Iris pigment epithelial cell (primary cell): Measurements from ENCODE around the gene SASH1.
A peak's percentile ranks its signal among the peaks of the same experiment; 100 is the strongest.

Experiments used
- DNase-seq: peaks from one replicate; pipeline ENCODE4 v3.0.0-alpha.2; 2011; ENCODE audit warnings: low read depth

Gene SASH1

DNA sequence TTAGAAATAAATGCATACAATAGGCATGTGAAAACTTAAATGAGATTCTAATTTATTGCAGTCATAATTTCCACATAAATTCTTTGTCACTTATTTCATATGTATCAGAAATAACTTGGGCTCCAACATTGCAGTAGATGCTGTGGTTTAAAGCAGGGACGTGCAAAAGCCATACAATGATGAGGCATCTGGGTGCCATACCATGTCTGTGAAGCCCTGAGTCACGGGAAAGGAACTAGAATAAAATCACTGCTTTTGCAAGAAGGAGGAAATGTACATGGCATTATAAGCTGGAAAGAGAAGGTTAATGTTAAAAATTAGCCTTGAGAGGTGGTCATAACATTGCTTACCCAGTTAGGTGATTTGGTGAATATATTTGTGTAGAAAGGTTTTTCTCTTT, 180.4 kb downstream of the SASH1 start:
- peak; percentile 89 for DNase-seq

GRCh38 chr6:148523551-148523950, 180.9 kb downstream of the SASH1 start:
- no peak for DNase-seq

DNA sequence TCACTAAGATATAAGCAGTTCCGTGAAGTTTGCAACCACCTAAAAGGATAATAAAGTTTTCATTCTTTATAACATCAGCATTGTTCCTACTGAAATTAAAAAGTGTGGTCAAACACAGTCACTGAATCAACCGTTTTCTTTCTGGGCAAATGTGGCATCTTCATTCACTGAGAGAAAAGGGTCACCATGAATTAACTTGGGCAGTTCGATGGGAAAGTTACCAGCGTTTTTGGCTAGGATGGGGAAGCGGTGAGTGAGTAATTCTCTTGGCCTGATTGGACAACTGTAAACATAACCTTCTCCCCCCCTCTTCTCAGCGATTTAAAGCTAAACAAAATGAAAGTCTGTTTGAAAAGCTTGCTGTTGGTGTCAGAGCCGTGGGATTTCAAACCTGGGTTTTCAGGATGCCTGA, 181.8 kb downstream of the SASH1 start:
- DNase-seq: peak; percentile 88

DNA sequence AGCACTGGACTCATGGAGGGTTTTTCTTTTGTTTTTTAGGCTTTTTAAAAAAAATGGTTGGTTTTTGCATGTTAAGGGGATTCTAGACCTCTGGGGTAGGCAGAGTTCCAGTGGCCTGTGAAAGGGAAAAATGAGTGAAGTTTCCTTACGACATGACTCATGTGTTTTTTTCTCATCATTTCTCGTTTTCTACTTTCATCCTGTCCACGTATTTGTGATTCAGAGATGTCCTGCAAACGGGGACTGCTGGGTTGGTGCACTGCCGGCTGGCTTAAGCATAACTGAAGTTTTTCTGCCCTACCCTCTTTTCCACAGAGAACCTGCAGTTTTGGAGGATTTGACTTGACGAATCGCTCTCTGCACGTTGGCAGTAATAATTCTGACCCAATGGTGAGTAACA, 182.3 kb downstream of the SASH1 start:
- DNase-seq: peak; percentile 91

- DNase-seq: peak; percentile 93
Measured at GRCh38 chr6:148525453-148525852, 182.8 kb downstream of the SASH1 start.

DNA sequence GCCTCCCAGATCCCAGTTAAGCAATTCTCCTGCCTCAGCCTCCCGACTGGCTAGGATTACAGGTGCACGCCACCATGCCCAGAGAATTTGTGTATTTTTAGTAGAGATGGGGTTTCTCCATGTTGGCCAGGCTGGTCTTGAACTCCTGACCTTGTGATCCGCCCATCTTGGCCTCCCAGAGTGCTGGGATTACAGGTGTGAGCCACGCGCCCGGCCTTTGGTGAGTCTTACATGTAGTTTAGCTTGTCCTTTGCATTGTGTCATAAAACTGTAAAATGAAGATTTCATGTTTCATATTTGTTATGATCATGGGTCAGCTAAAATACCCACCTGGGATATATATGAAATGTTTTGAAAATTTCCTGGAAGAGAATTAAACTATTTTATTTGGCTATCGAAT, 183.5 kb downstream of the SASH1 start:
- DNase-seq: no peak

DNA sequence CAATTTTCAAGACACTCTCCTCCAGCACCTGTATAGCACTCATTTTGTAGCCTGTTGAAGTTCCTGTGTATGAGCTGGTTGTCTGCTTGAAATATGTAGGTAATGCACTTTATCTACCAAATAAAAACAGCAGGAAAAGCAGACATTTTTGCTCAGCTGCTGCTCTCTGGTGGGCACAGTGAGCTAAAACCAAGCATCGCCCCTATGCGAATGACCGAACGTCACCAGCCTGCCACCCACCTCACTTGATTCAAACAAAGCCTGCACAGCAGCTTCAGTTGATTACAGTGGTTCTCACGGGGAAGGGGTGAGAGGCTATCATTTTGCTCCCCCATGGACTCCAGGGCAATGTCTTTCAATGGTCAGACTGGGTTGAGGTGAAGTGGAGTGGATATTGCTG, 185.7 kb downstream of the SASH1 start:
- DNase-seq: no peak

DNA sequence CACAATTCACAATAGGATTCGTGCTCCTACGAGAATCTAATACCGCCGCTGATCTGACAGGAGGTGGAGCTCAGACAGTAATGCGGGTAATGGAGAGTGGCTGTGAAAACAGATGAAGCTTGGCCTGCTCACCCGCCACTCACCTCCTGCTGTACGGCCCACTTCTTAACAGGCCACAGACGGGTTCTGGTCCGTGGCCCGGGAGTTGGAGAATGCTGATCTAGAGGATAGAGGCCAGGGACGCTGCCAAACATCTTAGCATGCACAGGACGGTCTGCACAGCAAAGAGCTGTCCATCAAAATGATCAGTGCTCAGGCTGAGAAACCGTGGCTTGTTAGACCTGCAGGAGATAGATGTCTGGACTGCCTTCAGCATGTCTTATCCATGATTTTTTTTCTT, 186.4 kb downstream of the SASH1 start:
- no peak for DNase-seq

- DNase-seq: peak; percentile 87
Measured at GRCh38 chr6:148530394-148530953, 187.8 kb downstream of the SASH1 start.

DNA sequence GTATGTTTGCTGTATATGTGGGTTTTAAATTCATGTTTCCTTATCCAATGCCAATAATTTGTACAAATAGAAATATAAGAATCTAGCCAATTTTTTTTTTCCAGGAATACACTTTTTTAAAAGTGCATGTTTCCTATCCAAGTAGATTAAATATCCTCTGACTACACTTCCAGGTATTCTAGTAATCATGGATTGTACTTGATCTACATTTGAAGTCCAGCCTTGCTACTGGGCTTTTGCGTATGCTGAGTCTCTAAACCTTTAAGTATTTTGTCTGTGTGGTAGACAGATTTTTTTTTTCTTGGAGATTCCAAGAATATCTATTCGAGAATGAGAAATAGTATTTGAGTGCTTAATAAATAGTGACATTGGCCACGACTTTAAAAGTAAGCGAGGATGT, 188.3 kb downstream of the SASH1 start:
- peak; percentile 27 for DNase-seq

DNA sequence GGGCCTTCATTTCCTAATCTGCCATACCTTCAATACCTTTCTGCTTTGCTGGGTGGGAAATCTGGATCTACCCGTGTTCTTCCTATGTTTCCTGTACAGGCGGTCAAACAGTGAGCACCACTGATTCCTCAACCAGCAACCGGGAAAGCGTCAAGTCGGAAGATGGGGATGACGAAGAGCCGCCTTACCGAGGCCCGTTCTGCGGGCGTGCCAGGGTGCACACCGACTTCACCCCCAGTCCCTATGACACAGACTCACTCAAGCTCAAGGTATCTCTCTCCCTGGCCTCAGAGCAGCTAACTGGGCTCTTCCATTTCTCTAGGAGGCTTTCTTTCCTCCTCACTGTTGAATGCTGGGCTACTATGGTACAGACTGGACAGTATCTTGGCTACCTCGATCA, 190.1 kb downstream of the SASH1 start:
- no peak for DNase-seq

- DNase-seq: no peak
Measured at GRCh38 chr6:148533309-148534107, 190.9 kb downstream of the SASH1 start.

GRCh38 chr6:148534871-148535270, 192.2 kb downstream of the SASH1 start:
- no peak for DNase-seq

DNA sequence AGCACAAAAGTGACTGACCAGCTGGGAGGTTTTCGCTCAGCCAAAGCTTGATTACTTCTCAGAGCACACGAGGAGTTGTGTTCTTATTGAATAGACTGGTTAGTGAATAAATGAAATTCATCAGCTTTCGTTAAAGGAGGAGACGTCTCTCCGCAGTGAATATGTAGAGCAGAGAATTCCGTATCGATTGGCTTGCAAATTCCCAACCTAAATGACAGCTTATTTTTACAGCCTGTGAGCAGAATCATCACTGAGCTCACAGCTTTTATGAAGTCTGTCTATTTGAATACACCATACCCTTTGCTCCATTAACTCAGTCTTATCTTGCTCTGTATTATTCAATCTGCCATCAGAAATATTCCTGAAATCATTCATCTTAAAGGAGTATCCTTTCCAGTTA, 192.7 kb downstream of the SASH1 start:
- DNase-seq: no peak

GRCh38 chr6:148535976-148536375, 193.3 kb downstream of the SASH1 start:
- no peak for DNase-seq

DNA sequence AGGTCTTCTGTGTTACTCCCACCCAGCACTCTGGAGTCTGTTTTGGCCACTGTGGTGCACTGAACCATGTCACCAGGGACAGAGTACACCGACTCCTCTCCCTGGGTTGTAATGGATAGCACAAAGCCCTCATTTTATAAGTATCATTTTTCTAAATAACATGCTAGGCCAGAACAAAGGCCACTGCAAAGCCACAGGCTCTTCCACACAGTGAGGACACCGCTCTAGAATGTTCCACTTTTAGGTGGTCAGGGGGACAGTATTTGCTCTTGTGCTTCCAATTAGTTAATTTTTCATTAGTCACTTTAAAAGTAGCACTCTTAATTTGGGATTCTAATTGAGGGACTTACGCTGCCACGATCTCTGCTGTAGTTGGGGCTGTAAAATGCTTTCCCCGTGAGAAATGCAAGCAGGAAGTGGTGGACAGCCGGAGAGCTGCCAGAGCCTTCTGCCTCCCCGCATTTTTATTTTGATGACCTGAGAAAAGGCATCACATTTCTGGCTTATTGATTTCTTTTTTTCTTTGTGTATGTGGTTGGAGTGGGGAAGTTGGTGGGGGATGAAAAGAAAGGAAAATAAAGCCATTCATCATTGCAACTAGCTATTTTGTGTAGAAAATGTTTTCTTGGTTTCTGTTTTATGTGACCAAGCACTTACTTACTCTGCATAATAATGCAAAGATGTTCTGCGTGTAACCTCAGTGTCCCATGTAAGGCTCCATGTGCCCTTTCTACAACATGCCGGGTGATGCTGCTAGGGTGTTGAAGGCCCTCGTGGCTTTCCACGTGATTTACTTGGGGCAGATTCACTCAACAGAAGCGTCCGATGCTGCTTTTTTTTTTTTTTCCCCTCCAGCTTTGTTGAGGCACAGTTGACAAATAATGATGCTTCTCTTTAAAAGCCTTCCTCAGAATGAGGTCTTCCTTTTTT, 195.9 kb downstream of the SASH1 start:
- peak; percentile 77 for DNase-seq

DNA sequence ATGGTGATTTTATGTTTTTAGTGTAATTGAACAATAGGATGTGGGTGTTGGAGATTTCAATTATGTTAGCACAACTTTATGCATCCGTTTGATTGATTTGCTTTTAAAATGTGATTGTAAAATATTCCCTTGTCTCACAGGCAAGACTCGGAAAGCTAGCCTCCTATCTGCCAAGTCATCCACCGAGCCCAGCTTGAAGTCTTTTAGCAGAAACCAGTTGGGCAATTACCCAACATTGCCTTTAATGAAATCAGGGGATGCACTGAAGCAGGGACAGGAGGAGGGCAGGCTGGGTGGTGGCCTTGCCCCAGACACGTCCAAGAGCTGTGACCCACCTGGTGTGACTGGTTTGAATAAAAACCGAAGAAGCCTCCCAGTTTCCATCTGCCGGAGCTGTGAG, 200.9 kb downstream of the SASH1 start:
- DNase-seq: no peak

- DNase-seq: no peak
Measured at GRCh38 chr6:148544421-148544820, 201.8 kb downstream of the SASH1 start.

GRCh38 chr6:148545901-148546300, 203.3 kb downstream of the SASH1 start:
- DNase-seq: no peak

- no peak for DNase-seq
Measured at GRCh38 chr6:148547110-148547509, 204.5 kb downstream of the SASH1 start.

DNA sequence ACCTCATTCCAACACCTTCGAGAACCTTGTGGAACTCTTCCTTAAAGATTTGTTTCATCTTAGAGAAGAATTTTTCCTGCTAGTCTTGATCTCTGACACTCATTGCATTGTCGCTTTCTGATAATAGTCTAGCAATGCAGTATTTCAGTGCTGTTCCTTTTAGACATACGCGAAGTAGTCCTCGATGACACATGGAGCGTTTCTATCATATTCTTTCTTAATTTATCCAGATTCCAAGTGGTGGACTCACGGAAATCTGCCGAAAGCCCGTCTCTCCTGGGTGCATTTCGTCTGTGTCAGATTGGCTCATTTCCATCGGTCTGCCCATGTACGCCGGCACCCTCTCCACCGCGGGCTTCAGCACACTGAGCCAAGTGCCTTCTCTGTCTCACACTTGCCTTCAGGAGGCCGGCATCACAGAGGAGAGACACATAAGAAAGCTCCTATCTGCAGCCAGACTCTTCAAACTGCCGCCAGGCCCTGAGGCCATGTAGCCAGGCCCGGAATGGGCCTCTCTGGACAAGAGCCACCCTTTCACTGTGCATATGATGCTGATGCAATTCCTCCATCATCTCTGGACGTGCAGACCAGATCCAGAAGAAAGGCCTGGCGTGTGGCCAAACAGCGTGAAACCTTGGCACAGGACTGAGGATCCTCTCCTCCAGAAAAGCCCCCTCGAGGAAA, 205.6 kb downstream of the SASH1 start:
- no peak for DNase-seq

DNA sequence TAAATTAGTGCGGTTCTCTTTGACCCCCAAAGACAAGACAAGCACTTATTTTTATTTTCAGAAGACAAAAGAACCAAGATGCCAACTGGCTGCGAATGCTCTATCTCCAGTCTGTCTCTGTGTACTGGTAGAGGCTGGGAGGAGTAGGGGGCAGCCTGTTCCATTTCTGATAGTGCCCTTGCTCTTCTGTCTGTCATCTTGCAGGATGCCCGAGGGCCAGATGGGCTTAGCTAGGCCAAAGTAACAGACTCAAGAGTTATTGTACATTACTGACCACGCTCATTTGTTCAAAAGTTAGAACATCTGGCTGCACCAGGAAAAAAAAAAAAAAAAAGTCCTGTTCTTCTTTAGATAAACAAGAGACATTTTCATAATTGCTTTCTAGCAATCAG, 206.1 kb downstream of the SASH1 start:
- no peak for DNase-seq
